CD4-positive, alpha-beta T cell (primary cell): ENCODE data around the gene HHAT. TPM values are rescaled to one million over a fixed set of nuclear protein-coding genes. Genes with fewer than 3 reads are reported as not detected.

Source experiments
- ATAC-seq: fragments of 200-7000 bp; cut with Tn5 transposase; one replicate; pipeline ENCODE4 v1.10.0; 2022; ENCODE audit warnings: mild to moderate bottlenecking; ENCODE audit not compliant: poor library complexity
- CTCF ChIA-PET: fragments of 350-600 bp; sonication (Branson Sonifier 250); formaldehyde crosslinking; loops from one replicate; lab custom pipeline; 2021; ENCODE audit warnings: antibody characterized with exemption, inconsistent platforms; lab: Charles Lee
- POLR2A ChIA-PET: fragments of 350-600 bp; sonication (Branson Sonifier 250); formaldehyde crosslinking; loops from one replicate; lab custom pipeline; 2021; ENCODE audit warnings: antibody characterized with exemption, inconsistent platforms; lab: Charles Lee
- DNase-seq, 14 experiments: peaks; one replicate each; pipeline ENCODE4 v3.0.0-alpha.2; 2013 to 2020; ENCODE audit warnings: mixed read lengths in 2 of 14
- H3K27ac ChIP-seq, 2 donors: one replicate each; pipeline versions ENCODE4 v1.5.1 to v1.7.0; 2013; ENCODE audit warnings: low read length in 2 of 2, low read depth in 1 of 2, mild to moderate bottlenecking in 1 of 2
- H3K27me3 ChIP-seq, 2 experiments: 1 replicate in 1 of 2; 2 replicates in 1 of 2; pipeline versions ENCODE4 v1.6.1 to v1.7.0; 2013; ENCODE audit warnings: low read length in 2 of 2, control low read depth in 1 of 2, mild to moderate bottlenecking in 1 of 2, moderate library complexity in 1 of 2; ENCODE audit not compliant: insufficient read depth in 2 of 2, control insufficient read depth in 1 of 2
- H3K36me3 ChIP-seq: one replicate; pipeline ENCODE4 v1.6.1; 2013; ENCODE audit warnings: low read length, control low read depth; ENCODE audit not compliant: insufficient read depth
- H3K4me1 ChIP-seq: one replicate; pipeline ENCODE4 v1.6.1; 2013; ENCODE audit warnings: low read length, control low read depth; ENCODE audit not compliant: insufficient read depth
- H3K4me3 ChIP-seq: one replicate; pipeline ENCODE4 v1.5.1; 2013; ENCODE audit warnings: mild to moderate bottlenecking, low read length, moderate library complexity
- H3K9me3 ChIP-seq, 2 experiments: 1 replicate in 1 of 2; 2 replicates in 1 of 2; pipeline versions ENCODE4 v1.6.1 to v1.7.0; 2013; ENCODE audit warnings: low read length in 2 of 2, mild to moderate bottlenecking in 2 of 2, control low read depth in 1 of 2, moderate library complexity in 1 of 2; ENCODE audit not compliant: control insufficient read depth in 1 of 2, insufficient read depth in 1 of 2
- H3K27ac Mint-ChIP-seq: one replicate; pipeline ENCODE4 v1.8.0; 2020; ENCODE audit warnings: mixed read lengths
- H3K27me3 Mint-ChIP-seq: one replicate; pipeline ENCODE4 v1.8.0; 2021; ENCODE audit warnings: mixed read lengths
- H3K36me3 Mint-ChIP-seq: one replicate; pipeline ENCODE4 v1.8.0; 2021; ENCODE audit warnings: low read depth, mixed read lengths
- H3K4me1 Mint-ChIP-seq: one replicate; pipeline ENCODE4 v1.8.0; 2021; ENCODE audit warnings: low read depth, mixed read lengths
- H3K4me3 Mint-ChIP-seq: one replicate; pipeline ENCODE4 v1.8.0; 2020; ENCODE audit warnings: mild to moderate bottlenecking, mixed read lengths
- H3K9me3 Mint-ChIP-seq: one replicate; pipeline ENCODE4 v1.8.0; 2020; ENCODE audit warnings: mixed read lengths
- CTCF ChIP-seq: fragments of 200-600 bp; IDR thresholded peaks from one replicate; pipeline ENCODE4 v1.8.0; 2022; ENCODE audit warnings: antibody characterized with exemption, mild to moderate bottlenecking
- intact Hi-C, 2 experiments: fragments of 100-400 bp; cut with DNase I in 1 of 2; cut with micrococcal nuclease in 1 of 2; formaldehyde crosslinking; loops; one replicate each; pipeline versions ENCODE4 v1.15.1 to v1.9.0; 2023 to 2025; cut with DNase I, micrococcal nuclease
- total RNA-seq, 174 experiments: library from RNA in 2 of 174; stranded (reverse) in 2 of 174; gene quantifications; one replicate each; pipeline ENCODE4 v1.2.3 and lab custom pipeline; 2021 to 2026

Gene HHAT
- total RNA-seq, 2 experiments from 2014 or later, result 3.1 to 3.3 TPM

GRCh38 chr1:210398466-210398865 lies 69.8 kb downstream of the HHAT start:
- no peak overlapping the region for H3K4me3 ChIP-seq
- H3K9me3 ChIP-seq, result no peaks in the 10 kb centered on the region
- ChIA-PET POLR2A (no interaction called here), CTCF (no interaction called here)
- Mint-ChIP-seq H3K4me1 (peaks cover 14% of the 10 kb centered on the region), H3K9me3 (no peaks in the 10 kb centered on the region), H3K27me3 (no peaks in the 10 kb centered on the region), H3K4me3 (no peak overlapping the region), H3K27ac (no peak overlapping the region), H3K36me3 (no peaks in the 10 kb centered on the region)
- ATAC-seq, result no peak
- DNase-seq, result no peak
- intact Hi-C loops, result no loop called here
- no peaks in the 10 kb centered on the region for H3K36me3 ChIP-seq
- no peaks in the 10 kb centered on the region for H3K27me3 ChIP-seq
- H3K27ac ChIP-seq, result no peak overlapping the region
- no peak for TF ChIP-seq CTCF
- H3K4me1 ChIP-seq, result peaks cover 12% of the 10 kb centered on the region

- DNase-seq (peak; percentile 3 to 64 (median 22)), ATAC-seq (peak; percentile 76)
- H3K36me3 Mint-ChIP-seq, result no peaks in the 10 kb centered on the region
- no peaks in the 10 kb centered on the region for H3K27me3 Mint-ChIP-seq
- TF ChIP-seq CTCF, result peak; percentile 57
- Histone ChIP-seq H3K4me1 (peaks cover 12% of the 10 kb centered on the region), H3K27me3 (no peaks in the 10 kb centered on the region), H3K9me3 (no peaks in the 10 kb centered on the region), H3K27ac (no peak overlapping the region), H3K36me3 (no peaks in the 10 kb centered on the region), H3K4me3 (no peak overlapping the region)
- no peak overlapping the region for H3K27ac Mint-ChIP-seq
- intact Hi-C loops, result loop anchor here (1.0 to 10.0 kb wide), 8 partner anchors 39 to 1115 kb away; no protein-coding TSS in a partner anchor
- no peaks in the 10 kb centered on the region for H3K9me3 Mint-ChIP-seq
- CTCF ChIA-PET, result interaction anchor here (2.4 kb wide), 1 partner anchor 26 kb away, joined by 14 read pairs; no protein-coding TSS in a partner anchor
- POLR2A ChIA-PET, result interaction anchor here (1.8 kb wide), 1 partner anchor 26 kb away, joined by 6 read pairs; no protein-coding TSS in a partner anchor
- peaks cover 14% of the 10 kb centered on the region for H3K4me1 Mint-ChIP-seq
- H3K4me3 Mint-ChIP-seq, result no peak overlapping the region
Measured at GRCh38 chr1:210400043-210400840, 71.5 kb downstream of the HHAT start.

GRCh38 chr1:210402560-210402959 lies 73.9 kb downstream of the HHAT start:
- Mint-ChIP-seq H3K4me1 (peaks cover 14% of the 10 kb centered on the region), H3K4me3 (no peak overlapping the region)
- intact Hi-C loops, result loop anchor here (5.0 to 10.0 kb wide), 4 partner anchors 95 to 1112 kb away; no protein-coding TSS in a partner anchor

More at GRCh38 chr1:210402560-210402959, 73.9 kb downstream of the HHAT start:
- ATAC-seq (no peak), DNase-seq (no peak)
- Histone ChIP-seq H3K4me3 (no peak overlapping the region), H3K27ac (no peak overlapping the region), H3K27me3 (no peaks in the 10 kb centered on the region), H3K4me1 (peaks cover 12% of the 10 kb centered on the region), H3K36me3 (no peaks in the 10 kb centered on the region), H3K9me3 (no peaks in the 10 kb centered on the region)
- ChIA-PET CTCF (interaction anchor here (1.0 to 1.3 kb wide), 2 partner anchors 42 to 733 kb away, joined by 3 to 4 read pairs; no protein-coding TSS in a partner anchor), POLR2A (no interaction called here)
- no peak for TF ChIP-seq CTCF
- Mint-ChIP-seq H3K36me3 (no peaks in the 10 kb centered on the region), H3K9me3 (no peaks in the 10 kb centered on the region), H3K27ac (no peak overlapping the region), H3K27me3 (no peaks in the 10 kb centered on the region)
